Brain microvascular endothelial cell (primary cell): ENCODE measurements around the gene SLC16A6.
A peak's percentile ranks its signal among the peaks of the same experiment; 100 is the strongest.
"Not testable (repeated sequence)": the region's sequence is repeated elsewhere in the genome, so short reads cannot be mapped to it uniquely, and the experiment has no call there.

ENCODE experiments used
- DNase-seq: peaks from one replicate; pipeline ENCODE4 v3.0.0-alpha.2; 2020
- H3K27ac ChIP-seq: fragments of 250-450 bp; sonication (Bioruptor Pico); 2 replicates; pipeline ENCODE4 v1.5.1; 2020; ENCODE audit warnings: mild to moderate bottlenecking, moderate library complexity
- H3K27me3 ChIP-seq: fragments of 250-450 bp; sonication (Bioruptor Pico); replicated peaks from 2 replicates; pipeline ENCODE4 v1.5.1; 2020; ENCODE audit warnings: mild to moderate bottlenecking
- H3K36me3 ChIP-seq: fragments of 250-450 bp; sonication (Bioruptor Pico); replicated peaks from 2 replicates; pipeline ENCODE4 v1.5.1; 2020; ENCODE audit warnings: mild to moderate bottlenecking
- H3K4me3 ChIP-seq: 2 replicates; pipeline ENCODE4 v1.5.1; 2011; ENCODE audit warnings: low read depth, mild to moderate bottlenecking, control low read depth, low read length, moderate library complexity
- in situ Hi-C: cut with HindIII; loops from 2 replicates; pipeline ENCODE4 v1.10.0; 2017; ENCODE audit warnings: low sequenced_read_pairs, low pct_ligation_motif_present
- TF ChIP-seq, protein P1 (sequence below): IDR thresholded peaks from 2 replicates; pipeline ENCODE4 v1.5.1; 2011; ENCODE audit warnings: low read depth, mild to moderate bottlenecking, moderate library complexity, low read length, control low read depth, inconsistent platforms; ENCODE audit errors: missing control alignments

The SLC16A6 gene, protein sequence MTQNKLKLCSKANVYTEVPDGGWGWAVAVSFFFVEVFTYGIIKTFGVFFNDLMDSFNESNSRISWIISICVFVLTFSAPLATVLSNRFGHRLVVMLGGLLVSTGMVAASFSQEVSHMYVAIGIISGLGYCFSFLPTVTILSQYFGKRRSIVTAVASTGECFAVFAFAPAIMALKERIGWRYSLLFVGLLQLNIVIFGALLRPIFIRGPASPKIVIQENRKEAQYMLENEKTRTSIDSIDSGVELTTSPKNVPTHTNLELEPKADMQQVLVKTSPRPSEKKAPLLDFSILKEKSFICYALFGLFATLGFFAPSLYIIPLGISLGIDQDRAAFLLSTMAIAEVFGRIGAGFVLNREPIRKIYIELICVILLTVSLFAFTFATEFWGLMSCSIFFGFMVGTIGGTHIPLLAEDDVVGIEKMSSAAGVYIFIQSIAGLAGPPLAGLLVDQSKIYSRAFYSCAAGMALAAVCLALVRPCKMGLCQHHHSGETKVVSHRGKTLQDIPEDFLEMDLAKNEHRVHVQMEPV

GRCh38 chr17:68290955-68291835 lies at the start of gene SLC16A6, which contains the start of gene ARSG:
Gene SLC16A6 (minus strand): TSS chr17:68291127. CDS start chr17:68278320, 12,807 bp downstream.
Gene ARSG (plus strand): TSS chr17:68291495. CDS start chr17:68307494, 15,999 bp downstream.
- TF ChIP-seq, protein P1, sequence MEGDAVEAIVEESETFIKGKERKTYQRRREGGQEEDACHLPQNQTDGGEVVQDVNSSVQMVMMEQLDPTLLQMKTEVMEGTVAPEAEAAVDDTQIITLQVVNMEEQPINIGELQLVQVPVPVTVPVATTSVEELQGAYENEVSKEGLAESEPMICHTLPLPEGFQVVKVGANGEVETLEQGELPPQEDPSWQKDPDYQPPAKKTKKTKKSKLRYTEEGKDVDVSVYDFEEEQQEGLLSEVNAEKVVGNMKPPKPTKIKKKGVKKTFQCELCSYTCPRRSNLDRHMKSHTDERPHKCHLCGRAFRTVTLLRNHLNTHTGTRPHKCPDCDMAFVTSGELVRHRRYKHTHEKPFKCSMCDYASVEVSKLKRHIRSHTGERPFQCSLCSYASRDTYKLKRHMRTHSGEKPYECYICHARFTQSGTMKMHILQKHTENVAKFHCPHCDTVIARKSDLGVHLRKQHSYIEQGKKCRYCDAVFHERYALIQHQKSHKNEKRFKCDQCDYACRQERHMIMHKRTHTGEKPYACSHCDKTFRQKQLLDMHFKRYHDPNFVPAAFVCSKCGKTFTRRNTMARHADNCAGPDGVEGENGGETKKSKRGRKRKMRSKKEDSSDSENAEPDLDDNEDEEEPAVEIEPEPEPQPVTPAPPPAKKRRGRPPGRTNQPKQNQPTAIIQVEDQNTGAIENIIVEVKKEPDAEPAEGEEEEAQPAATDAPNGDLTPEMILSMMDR = no peak
- DNase-seq = peak; percentile 40
- in situ Hi-C loops = no loop called here
- peak within 1 kb of the TSS; percentile 11 for H3K27ac ChIP-seq
- no peaks in the 10 kb centered on the region for H3K27me3 ChIP-seq
- no peaks in the 10 kb centered on the region for H3K36me3 ChIP-seq
- peak within 1 kb of the TSS; percentile 64 for H3K4me3 ChIP-seq

- in situ Hi-C loops = no loop called here
- no peak overlapping the region for H3K27ac ChIP-seq
- TF ChIP-seq, protein P1 = no peak
- H3K4me3 ChIP-seq = no peak overlapping the region
- DNase-seq = no peak
- no peaks in the 10 kb centered on the region for H3K36me3 ChIP-seq
- no peaks in the 10 kb centered on the region for H3K27me3 ChIP-seq
Observed at GRCh38 chr17:68334393-68334792, 43.5 kb upstream of the SLC16A6 start.

DNA sequence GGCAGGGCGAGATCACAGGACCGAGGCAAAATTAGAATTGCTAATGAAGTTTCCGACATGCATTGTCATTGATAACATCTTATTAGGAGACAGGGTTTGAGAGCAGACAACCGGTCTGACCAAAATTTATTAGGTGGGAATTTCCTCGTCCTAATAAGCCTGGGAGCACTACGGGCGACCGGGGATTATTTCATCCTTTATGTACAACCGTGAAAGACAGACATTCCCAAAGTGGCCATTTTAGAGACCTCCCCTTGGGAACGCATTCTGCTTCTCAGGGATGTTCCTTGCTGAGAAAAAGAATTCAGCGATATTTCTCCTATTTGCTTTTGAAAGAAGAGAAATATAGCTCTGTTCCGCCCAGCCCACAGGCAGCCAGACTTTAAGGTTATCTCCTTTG lies 41.0 kb upstream of the SLC16A6 start:
- DNase-seq, H3K27ac ChIP-seq, in situ Hi-C loops, H3K4me3 ChIP-seq, H3K36me3 ChIP-seq, H3K27me3 ChIP-seq: not testable (repeated sequence)

DNA sequence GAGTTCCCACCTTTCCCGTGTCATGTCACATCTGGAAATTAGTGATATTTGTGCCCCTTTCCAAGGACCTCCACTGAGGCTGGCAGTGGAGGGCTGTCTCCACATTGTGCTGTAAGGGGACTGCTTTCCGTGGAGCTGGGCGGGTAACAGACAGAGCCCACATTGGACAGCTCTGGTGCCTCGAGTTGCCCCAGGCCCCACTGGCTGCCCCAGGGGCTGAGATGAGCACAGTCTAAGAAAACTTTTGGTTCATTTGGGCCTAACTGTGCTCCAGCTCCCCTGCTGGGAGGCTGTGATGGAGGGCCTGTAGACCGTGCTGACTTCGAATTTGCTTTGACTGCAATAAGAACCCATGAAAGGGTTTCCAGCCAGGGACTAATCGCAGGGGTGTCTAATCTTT lies 38.4 kb upstream of the SLC16A6 start:
- in situ Hi-C loops = no loop called here
- Histone ChIP-seq H3K27me3 (no peaks in the 10 kb centered on the region), H3K27ac (no peak overlapping the region), H3K36me3 (no peaks in the 10 kb centered on the region), H3K4me3 (no peak overlapping the region)
- DNase-seq = no peak
- TF ChIP-seq, protein P1 = no peak

DNA sequence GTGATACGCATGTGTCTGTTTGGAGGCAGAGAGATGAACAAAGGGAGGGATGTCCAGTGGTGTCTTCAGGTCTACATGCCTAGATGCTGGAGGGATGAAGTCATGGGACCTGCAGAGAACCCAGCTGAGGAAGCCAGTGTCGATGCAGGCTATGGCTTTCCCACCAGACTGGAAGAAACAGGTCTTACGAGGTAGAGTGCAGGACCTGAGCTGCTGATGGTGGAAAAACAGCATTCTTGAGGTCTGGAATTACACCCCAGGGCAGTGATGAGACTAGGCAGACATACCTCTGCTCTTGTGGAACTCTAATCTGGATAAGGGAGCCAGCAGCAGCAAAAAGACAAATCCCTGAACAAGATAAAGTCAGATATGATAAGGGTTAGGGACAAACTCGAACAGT lies 37.7 kb upstream of the SLC16A6 start:
- Histone ChIP-seq H3K36me3 (no peaks in the 10 kb centered on the region), H3K27ac (no peak overlapping the region), H3K27me3 (no peaks in the 10 kb centered on the region), H3K4me3 (no peak overlapping the region)
- in situ Hi-C loops = no loop called here
- DNase-seq = no peak
- TF ChIP-seq, protein P1 = no peak
